Osteoblast (primary cell): ENCODE results near the gene SPATA13. TPM values are rescaled to one million over a fixed set of nuclear protein-coding genes. Genes with fewer than 3 reads are reported as not detected.

ENCODE experiments used
- DNase-seq: peaks from one replicate; pipeline ENCODE4 v3.0.0; 2011; ENCODE audit warnings: low spot score, mixed read lengths; ENCODE audit not compliant: insufficient read length; ENCODE audit errors: missing footprints
- H2AFZ ChIP-seq: 2 replicates; pipeline ENCODE4 v1.6.0; 2011; ENCODE audit warnings: mild to moderate bottlenecking, low read length
- H3K27ac ChIP-seq: 2 replicates; pipeline ENCODE4 v1.5.1; 2011; ENCODE audit warnings: mild to moderate bottlenecking, low read depth, low read length, moderate library complexity
- H3K27me3 ChIP-seq: 2 replicates; pipeline ENCODE4 v1.6.0; 2012; ENCODE audit warnings: mild to moderate bottlenecking, control low read depth, inconsistent platforms, low read length, moderate library complexity; ENCODE audit not compliant: insufficient read depth
- H3K36me3 ChIP-seq: 2 replicates; pipeline ENCODE4 v1.5.1; 2011; ENCODE audit warnings: mild to moderate bottlenecking, low read length, control low read depth, moderate library complexity; ENCODE audit not compliant: insufficient read depth
- H3K4me1 ChIP-seq: 2 replicates; pipeline ENCODE4 v1.5.1; 2011; ENCODE audit warnings: mild to moderate bottlenecking, low read length, control low read depth, moderate library complexity; ENCODE audit not compliant: insufficient read depth
- H3K4me2 ChIP-seq: 2 replicates; pipeline ENCODE4 v1.6.0; 2011; ENCODE audit warnings: mild to moderate bottlenecking, low read length; ENCODE audit not compliant: insufficient read depth
- H3K4me3 ChIP-seq: fragments of 200-600 bp; sonication (generic); 3 replicates; pipeline ENCODE4 v1.5.1; 2012; ENCODE audit warnings: mild to moderate bottlenecking, low read length, inconsistent platforms; ENCODE audit not compliant: insufficient read depth
- H3K79me2 ChIP-seq: 2 replicates; pipeline ENCODE4 v1.6.0; 2012; ENCODE audit warnings: mild to moderate bottlenecking, low read length, control low read depth, inconsistent platforms; ENCODE audit not compliant: insufficient read depth
- H3K9me3 ChIP-seq: 2 replicates; pipeline ENCODE4 v1.5.1; 2011; ENCODE audit warnings: low read depth, low read length, control low read depth
- H4K20me1 ChIP-seq: 2 replicates; pipeline ENCODE4 v1.6.0; 2012; ENCODE audit warnings: mild to moderate bottlenecking, low read length, control low read depth; ENCODE audit not compliant: insufficient read depth
- CTCF ChIP-seq: IDR thresholded peaks from 2 replicates; pipeline ENCODE4 v1.5.1; 2011; ENCODE audit warnings: mild to moderate bottlenecking, low read depth, low read length, moderate library complexity; ENCODE audit errors: extremely low read depth
- total RNA-seq: library from RNA; depleted of rRNA; stranded (reverse); fragments of >200 nt; gene quantifications from 2 replicates; pipeline ENCODE4 v1.2.3, GENCODE V29; 2012

Gene SPATA13
- total RNA-seq, 1 donor: 40.2 TPM

- Histone ChIP-seq H3K4me3 (no peak overlapping the region), H3K4me1 (peaks cover 24% of the 10 kb centered on the region), H3K79me2 (no peaks in the 10 kb centered on the region), H2AFZ (no peak overlapping the region), H3K36me3 (no peaks in the 10 kb centered on the region), H3K9me3 (no peaks in the 10 kb centered on the region), H3K27me3 (no peaks in the 10 kb centered on the region), H4K20me1 (no peaks in the 10 kb centered on the region), H3K27ac (no peak overlapping the region), H3K4me2 (no peak overlapping the region)
- DNase-seq: no peak
- TF ChIP-seq CTCF: no peak
Measured at GRCh38 chr13:24273926-24274325, 113.4 kb downstream of the SPATA13 start.

- no peaks in the 10 kb centered on the region for H4K20me1 ChIP-seq
- no peak for TF ChIP-seq CTCF
- H3K4me1 ChIP-seq: peaks cover 24% of the 10 kb centered on the region
- no peak overlapping the region for H3K27ac ChIP-seq
- no peaks in the 10 kb centered on the region for H3K9me3 ChIP-seq
- H3K79me2 ChIP-seq: no peaks in the 10 kb centered on the region
- no peak overlapping the region for H3K4me2 ChIP-seq
- no peaks in the 10 kb centered on the region for H3K27me3 ChIP-seq
- H3K4me3 ChIP-seq: no peak overlapping the region
- no peaks in the 10 kb centered on the region for H3K36me3 ChIP-seq
- no peak for DNase-seq
- H2AFZ ChIP-seq: no peak overlapping the region
Measured at GRCh38 chr13:24274452-24275021, 114.0 kb downstream of the SPATA13 start.

GRCh38 chr13:24275041-24275440 lies 114.5 kb downstream of the SPATA13 start:
- Histone ChIP-seq H3K79me2 (no peaks in the 10 kb centered on the region), H3K4me1 (peaks cover 23% of the 10 kb centered on the region), H3K27ac (no peak overlapping the region), H3K27me3 (no peaks in the 10 kb centered on the region), H2AFZ (no peak overlapping the region), H3K9me3 (no peaks in the 10 kb centered on the region), H4K20me1 (no peaks in the 10 kb centered on the region), H3K4me2 (no peak overlapping the region), H3K4me3 (no peak overlapping the region), H3K36me3 (no peaks in the 10 kb centered on the region)
- peak; percentile 9 for TF ChIP-seq CTCF
- no peak for DNase-seq

- no peak overlapping the region for H3K27ac ChIP-seq
- no peak overlapping the region for H3K4me3 ChIP-seq
- no peak for TF ChIP-seq CTCF
- no peaks in the 10 kb centered on the region for H4K20me1 ChIP-seq
- no peaks in the 10 kb centered on the region for H3K36me3 ChIP-seq
- no peak overlapping the region for H2AFZ ChIP-seq
- no peak overlapping the region for H3K4me2 ChIP-seq
- H3K79me2 ChIP-seq: no peaks in the 10 kb centered on the region
- no peak for DNase-seq
- peaks cover 11% of the 10 kb centered on the region for H3K4me1 ChIP-seq
- no peaks in the 10 kb centered on the region for H3K27me3 ChIP-seq
- no peaks in the 10 kb centered on the region for H3K9me3 ChIP-seq
Measured at GRCh38 chr13:24276306-24276705, 115.8 kb downstream of the SPATA13 start.
